ENCODE data around the gene ZNF528. TPM values are rescaled to one million over a fixed set of nuclear protein-coding genes. Genes with fewer than 3 reads are reported as not detected.

ZNF528 gene
- total RNA-seq, 1 donor from 2014 or later: 22.4 TPM

- H3K4me3 ChIP-seq (ENCODE audit: low read depth, low read length): no peak overlapping the region
- no peak for TF ChIP-seq CTCF (IDR thresholded peaks at IDR 0.05; ENCODE audit: insufficient read depth, low read length, poor library complexity, severe bottlenecking)
- no peaks in the 10 kb centered on the region for H3K27me3 ChIP-seq (ENCODE audit: control insufficient read depth, insufficient read depth, low read length)
- DNase-seq (ENCODE audit: low read depth): no peak
- H3K36me3 ChIP-seq (ENCODE audit: control insufficient read depth, insufficient read depth, low read length): peaks cover 1% of the 10 kb centered on the region
These were observed 6.5 kb upstream of the ZNF528 start for GRCh38 chr19:52391135-52391534.

GRCh38 chr19:52398081-52398441, 412 bp downstream of the ZNF528 start:
- peaks cover 1% of the 10 kb centered on the region for H3K36me3 ChIP-seq (ENCODE audit: control insufficient read depth, insufficient read depth, low read length)
- no peak for TF ChIP-seq CTCF (IDR thresholded peaks at IDR 0.05; ENCODE audit: insufficient read depth, low read length, poor library complexity, severe bottlenecking)
- DNase-seq (ENCODE audit: low read depth): no peak
- peak overlapping the region; percentile 89 for H3K4me3 ChIP-seq (ENCODE audit: low read depth, low read length)
- H3K27me3 ChIP-seq (ENCODE audit: control insufficient read depth, insufficient read depth, low read length): no peaks in the 10 kb centered on the region

DNA sequence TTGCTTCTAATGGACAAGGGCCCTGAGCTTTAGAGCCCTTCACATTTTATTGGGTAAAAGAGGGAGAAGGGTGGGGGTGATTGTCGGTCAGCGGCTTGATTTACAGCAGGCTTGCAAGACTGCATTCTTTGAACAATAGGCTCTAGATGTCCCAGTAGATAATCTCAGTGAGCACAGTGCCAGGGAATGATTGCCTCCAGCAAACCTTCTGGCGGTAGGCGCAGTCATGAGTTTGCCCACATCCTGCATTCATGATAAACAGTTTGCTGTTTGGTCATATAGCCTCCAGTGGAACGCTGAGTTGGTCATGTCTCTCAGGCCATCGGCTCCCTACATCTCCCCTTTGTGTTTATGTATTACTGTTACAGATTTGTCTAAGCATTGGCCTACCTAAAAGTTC, 12.6 kb downstream of the ZNF528 start:
- no peak for DNase-seq (ENCODE audit: low read depth)
- Histone ChIP-seq H3K36me3 (ENCODE audit: control insufficient read depth, insufficient read depth, low read length) (no peaks in the 10 kb centered on the region), H3K4me3 (ENCODE audit: low read depth, low read length) (no peak overlapping the region), H3K27me3 (ENCODE audit: control insufficient read depth, insufficient read depth, low read length) (no peaks in the 10 kb centered on the region)
- no peak for TF ChIP-seq CTCF (IDR thresholded peaks at IDR 0.05; ENCODE audit: insufficient read depth, low read length, poor library complexity, severe bottlenecking)

GRCh38 chr19:52415711-52416110, 18.1 kb downstream of the ZNF528 start:
- H3K36me3 ChIP-seq (ENCODE audit: control insufficient read depth, insufficient read depth, low read length): no peaks in the 10 kb centered on the region
- TF ChIP-seq CTCF (IDR thresholded peaks at IDR 0.05; ENCODE audit: insufficient read depth, low read length, poor library complexity, severe bottlenecking): no peak
- no peak overlapping the region for H3K4me3 ChIP-seq (ENCODE audit: low read depth, low read length)
- DNase-seq (ENCODE audit: low read depth): no peak
- no peaks in the 10 kb centered on the region for H3K27me3 ChIP-seq (ENCODE audit: control insufficient read depth, insufficient read depth, low read length)

- Histone ChIP-seq H3K4me3 (ENCODE audit: low read depth, low read length) (no peak within 1 kb of the TSS), H3K36me3 (ENCODE audit: control insufficient read depth, insufficient read depth, low read length) (no peaks in the 10 kb centered on the region), H3K27me3 (ENCODE audit: control insufficient read depth, insufficient read depth, low read length) (no peaks in the 10 kb centered on the region)
- TF ChIP-seq CTCF (IDR thresholded peaks at IDR 0.05; ENCODE audit: insufficient read depth, low read length, poor library complexity, severe bottlenecking): no peak
- no peak for DNase-seq (ENCODE audit: low read depth)
These were observed 31.3 kb downstream of the ZNF528 start, which contains the start of gene ZNF534 for GRCh38 chr19:52428937-52429336. TSS of gene ZNF534 (plus strand) at chr19:52429148. CDS start at chr19:52431475, 2,327 bp downstream.

GRCh38 chr19:52442179-52442578, 44.5 kb downstream of the ZNF528 start:
- DNase-seq (ENCODE audit: low read depth): no peak
- H3K27me3 ChIP-seq (ENCODE audit: control insufficient read depth, insufficient read depth, low read length): no peaks in the 10 kb centered on the region
- no peak for TF ChIP-seq CTCF (IDR thresholded peaks at IDR 0.05; ENCODE audit: insufficient read depth, low read length, poor library complexity, severe bottlenecking)
- H3K4me3 ChIP-seq (ENCODE audit: low read depth, low read length): no peak overlapping the region
- H3K36me3 ChIP-seq (ENCODE audit: control insufficient read depth, insufficient read depth, low read length): no peaks in the 10 kb centered on the region
